LHCN-M2 (cell line): ENCODE measurements around the gene SRP9. TPM values are rescaled to one million over a fixed set of nuclear protein-coding genes. Genes with fewer than 3 reads are reported as not detected.
"Not testable (repeated sequence)": the region's sequence is repeated elsewhere in the genome, so short reads cannot be mapped to it uniquely, and the experiment has no call there.

Experiments used
- DNase-seq: peaks from one replicate; pipeline ENCODE4 v3.0.0-alpha.2; 2012; ENCODE audit warnings: low read depth
- total RNA-seq: library from RNA; depleted of rRNA; stranded (reverse); fragments of >200 nt; gene quantifications from 2 replicates; pipeline ENCODE4 v1.2.3, GENCODE V29; 2014

Gene SRP9
- total RNA-seq, 1 experiment from 2014 or later = 426 TPM

DNA sequence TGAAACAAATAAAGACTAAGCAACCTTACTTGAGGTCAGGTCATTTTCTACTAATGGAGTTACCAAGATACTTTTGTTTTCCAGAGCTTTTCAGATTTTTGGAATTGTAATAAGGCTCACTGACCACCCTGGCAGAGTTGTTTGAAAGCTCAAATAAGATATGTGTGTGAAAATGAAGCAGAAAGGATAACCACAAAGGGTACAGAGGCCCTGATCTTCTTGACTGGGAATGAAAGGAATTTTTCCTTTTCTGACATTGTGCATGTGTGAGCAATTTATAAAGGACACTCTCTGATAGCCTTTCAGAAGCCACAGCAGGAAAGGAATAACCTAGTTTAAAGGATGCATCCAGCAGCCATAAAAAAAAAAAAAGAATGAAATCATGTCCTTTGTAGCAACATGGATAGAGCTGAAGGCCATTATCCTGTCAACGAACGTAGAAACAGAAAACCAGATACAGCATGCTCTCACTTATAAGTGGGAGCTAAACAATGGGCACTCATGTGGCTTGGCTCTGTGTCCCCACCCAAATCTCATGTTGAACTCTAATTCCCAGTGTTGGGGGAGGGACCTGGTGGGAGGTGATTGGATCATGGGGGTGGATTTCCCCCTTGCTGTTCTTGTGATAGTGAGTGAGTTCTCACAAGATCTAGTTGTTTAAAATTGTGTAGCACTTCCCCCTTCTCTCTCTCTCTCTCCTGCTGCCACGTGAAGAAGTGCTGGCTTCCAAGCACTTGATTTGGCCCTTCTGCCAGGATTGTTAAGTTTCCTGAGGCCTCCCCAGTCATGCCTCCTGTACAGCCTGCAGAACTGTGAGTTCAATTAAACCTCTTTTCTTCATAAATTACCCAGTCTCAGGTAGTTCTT, 3.1 kb upstream of the SRP9 start:
- DNase-seq = peak; percentile 36

- no peak for DNase-seq
These were observed 1.3 kb upstream of the SRP9 start for GRCh38 chr1:225776294-225776693.

DNA sequence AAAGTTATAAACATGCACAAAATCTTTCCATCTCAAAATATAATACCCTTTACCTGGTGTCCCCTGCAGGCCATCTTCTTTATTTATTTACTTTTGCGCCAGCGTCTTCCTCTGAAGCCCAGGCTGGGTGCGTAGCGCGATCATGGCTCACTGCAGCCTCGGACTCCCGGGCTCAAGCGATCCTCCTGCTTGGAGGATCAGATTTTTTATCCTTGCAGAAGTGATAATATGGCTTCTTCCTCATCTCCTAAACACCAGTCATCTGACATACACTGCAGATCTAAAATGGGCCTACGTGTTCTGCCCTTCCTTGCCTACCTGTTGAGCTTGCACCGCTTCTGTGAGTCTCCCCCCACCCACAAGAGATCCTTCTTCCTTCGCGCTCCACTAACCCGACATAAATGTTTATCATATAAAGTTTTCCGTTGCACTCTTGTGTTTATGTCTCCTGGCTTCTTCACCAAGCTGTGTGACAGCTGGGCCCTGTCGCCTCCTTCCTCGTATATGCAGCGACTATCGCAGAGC, 506 bp upstream of the SRP9 start:
- DNase-seq = no peak

- DNase-seq = no peak
These were observed 677 bp downstream of the SRP9 start for GRCh38 chr1:225778337-225778669.

DNA sequence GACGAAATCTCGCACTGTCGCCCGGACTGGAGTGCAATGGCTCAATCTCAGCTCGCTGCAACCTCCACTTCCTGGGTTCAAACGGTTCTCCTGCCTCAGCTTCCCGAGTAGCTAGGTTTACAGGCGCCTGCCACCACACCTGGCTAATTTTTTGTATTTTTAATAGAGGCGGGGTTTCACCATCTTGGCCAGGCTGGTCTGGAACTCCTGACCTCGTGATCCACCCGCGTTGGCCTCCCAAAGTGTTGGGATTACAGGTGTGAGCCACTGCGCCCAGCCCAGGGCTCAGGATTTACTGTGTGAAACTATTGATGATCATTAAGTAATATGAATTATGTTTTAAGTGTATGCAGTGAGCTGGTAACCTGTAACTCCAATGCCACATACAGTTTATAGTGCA, 1.5 kb downstream of the SRP9 start:
- DNase-seq = not testable (repeated sequence)

DNA sequence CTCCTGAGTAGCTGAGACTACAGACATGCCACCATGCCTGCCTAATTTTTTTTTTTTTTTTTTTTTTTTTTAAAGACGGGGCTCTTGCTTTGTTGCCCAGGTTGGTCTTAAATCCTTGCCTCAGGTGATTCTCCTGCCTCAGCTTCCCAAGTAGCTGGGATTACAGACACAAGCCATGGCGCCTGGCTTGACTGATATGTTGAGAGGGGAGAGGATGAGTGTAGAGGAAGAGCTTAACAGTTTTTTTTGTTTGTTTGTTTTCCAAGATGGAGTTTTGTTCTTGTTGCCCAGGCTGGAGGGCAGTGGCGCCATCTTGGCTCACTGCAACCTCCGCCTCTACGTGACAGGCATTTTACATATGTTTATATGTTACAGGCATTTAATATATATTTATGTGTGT, 2.5 kb downstream of the SRP9 start:
- no peak for DNase-seq

DNA sequence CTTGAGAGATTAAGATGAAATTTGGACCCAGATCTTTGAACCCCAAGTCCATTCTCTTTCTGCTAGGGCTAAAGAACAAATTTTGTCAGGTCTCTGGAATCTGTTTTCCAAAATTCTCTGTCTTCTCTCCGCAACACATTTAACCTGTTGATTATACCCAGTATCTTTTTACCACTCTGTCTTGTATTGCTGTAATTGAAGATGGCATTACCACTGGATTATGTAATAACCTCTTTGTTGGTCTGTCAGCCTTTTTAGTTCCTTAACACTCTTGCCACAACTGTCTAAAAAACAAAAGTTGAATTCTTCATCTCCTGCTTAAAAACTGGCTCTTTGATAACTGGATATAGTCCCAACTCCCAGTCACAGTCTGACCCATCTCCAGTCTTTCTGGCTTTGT, 3.0 kb downstream of the SRP9 start:
- DNase-seq = no peak

DNA sequence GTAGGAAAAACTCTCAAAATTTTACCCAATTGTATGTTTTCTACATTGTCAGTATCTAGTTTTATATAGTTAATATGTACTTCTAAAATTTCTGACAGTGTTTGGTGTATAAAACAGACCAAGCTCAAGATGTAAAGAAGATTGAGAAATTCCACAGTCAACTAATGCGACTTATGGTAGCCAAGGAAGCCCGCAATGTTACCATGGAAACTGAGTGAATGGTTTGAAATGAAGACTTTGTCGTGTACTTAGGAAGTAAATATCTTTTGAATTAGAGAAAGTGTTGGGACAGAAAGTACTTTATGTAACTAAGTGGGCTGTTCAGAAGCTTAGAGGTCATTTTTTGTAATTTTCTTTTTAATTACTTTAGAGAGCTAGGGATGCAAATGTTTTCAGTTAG, 11.5 kb downstream of the SRP9 start:
- DNase-seq = not testable (repeated sequence)

DNA sequence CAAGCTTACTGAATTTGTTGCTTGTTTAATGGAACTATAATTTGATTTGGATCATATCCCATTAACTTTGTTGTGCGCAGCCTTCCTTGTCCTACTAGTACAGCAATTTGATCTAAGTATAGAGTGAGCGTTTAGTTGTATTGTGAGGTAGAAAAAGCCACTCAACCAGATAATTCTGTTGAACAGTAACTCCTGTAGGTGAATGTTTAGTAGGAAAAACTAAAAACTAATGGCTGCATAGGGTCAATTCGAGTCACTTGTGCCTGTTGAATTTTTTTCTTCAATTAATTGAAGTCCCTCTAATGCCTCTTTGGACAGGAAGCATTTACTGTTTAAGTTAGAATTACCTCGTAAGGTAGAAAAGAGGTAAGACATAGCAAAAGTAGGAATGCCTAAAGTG, 17.3 kb downstream of the SRP9 start:
- no peak for DNase-seq

DNA sequence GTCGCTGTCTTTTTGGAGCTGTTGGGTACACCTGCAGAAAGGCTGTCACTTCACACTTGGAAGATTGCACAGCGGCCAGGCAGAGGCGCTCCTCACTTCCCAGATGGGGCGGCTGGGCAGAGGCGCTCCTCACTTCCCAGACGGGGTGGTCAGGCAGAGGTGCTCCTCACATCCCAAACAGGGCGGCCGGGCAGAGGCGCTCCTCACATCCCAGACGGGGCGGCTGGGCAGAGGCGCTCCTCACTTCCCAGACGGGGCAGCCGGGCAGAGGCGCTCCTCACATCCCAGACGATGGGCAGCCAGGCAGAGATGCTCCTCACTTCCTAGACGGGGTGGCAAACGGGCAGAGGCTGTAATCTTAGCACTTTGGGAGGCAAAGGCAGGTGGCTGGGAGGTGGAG, 18.5 kb downstream of the SRP9 start:
- not testable (repeated sequence) for DNase-seq

DNA sequence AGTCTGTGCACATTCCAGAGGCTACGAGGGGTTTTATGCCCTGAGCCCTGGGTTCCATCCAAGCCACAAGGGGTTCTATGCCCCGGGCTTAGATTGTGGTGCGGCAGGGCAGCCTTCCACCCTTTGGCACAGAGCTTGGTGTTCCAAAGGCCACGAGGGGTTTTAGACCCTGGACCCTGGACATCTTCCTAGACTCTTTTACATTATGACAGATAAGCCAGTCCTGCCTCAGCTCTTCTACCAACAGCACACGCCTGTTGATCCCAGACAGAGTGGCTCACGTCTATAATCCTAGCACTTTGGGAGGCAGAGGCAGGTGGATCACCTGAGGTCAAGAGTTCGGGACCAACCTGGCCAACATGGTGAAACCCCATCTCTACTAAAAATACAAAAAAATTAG, 23.5 kb downstream of the SRP9 start:
- DNase-seq = not testable (repeated sequence)

- no peak for DNase-seq
These were observed 28.6 kb downstream of the SRP9 start for GRCh38 chr1:225806249-225806648.

DNA sequence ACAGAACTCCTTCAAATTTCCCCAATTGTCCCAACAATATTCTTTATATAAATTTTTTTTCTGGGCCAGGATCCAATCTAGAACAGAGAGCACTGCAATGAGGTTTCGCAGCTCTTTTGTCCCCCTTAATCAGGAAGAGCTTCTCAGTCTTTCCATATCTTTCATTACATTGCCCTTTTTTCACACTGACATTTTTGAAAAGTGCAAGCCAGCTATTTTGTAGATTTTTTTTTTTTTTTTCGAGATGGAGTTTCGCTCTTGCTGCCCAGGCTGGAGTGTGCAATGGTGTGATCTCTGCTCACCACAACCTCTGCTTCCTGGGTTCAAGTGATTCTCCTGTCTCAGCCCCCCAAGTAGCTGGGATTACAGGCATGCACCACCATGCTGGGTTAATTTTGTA, 29.1 kb downstream of the SRP9 start:
- not testable (repeated sequence) for DNase-seq

DNA sequence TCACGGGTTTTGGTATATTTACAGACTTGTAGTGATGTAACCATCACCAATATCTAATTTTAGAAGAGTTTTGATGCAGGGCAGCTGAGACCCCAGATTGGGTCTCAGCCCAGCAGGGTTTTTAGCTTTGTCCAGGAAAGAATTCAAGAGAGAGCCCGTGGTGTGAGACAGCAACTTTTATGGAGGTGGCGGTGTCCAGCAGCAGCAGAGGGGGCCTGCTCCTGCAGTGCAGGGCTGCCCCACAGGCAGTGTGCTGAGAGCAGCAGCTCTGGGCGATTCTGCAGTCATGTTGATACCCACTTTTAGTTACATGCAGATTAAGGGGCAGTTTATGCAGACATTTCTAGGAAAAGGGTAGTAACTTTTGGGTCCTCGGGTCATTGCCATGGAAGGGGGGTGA, 30.5 kb downstream of the SRP9 start:
- DNase-seq = no peak

DNA sequence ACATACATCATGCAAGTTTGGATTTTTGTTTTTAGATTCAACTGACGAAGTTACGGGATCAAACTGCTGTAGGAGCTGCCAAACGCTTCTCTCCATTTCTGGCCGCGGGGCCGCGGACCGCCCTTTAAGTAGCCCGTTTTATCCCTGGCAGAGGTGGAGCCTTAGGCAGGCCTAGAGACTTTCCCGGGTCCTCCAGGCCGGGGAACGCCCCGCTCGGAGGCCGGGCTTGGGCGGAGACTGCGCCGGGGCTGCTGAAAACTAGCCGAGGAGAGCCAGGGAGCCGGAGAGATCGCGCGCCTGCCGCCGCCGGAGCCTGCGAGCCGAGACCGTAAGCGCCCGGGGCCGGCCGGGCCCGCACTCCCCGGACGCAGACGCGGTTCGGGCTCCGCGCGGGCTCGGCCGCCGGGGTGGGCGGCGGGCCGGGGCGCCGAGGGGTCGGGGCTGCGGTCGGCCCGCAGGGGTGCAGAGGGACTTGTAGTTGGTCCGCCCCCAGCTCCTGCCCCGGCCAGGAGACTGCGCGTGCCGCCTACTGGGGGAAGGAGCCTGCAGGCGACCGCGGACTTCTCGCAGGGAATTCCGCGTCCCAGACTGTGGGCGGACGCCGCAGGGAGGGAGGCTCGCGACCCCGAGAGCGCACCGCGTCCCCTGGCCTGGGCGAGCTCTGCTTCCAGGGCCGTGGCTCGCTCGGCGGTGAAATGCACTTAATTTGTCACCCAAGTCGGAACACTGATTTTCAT, 32.4 kb downstream of the SRP9 start, which contains the start of gene EPHX1:
Gene EPHX1 (plus strand): TSS at position 283 of the 737 bp plus-strand sequence. CDS start 18,606 bp downstream, outside the sequence.
- peak; percentile 84 for DNase-seq

DNA sequence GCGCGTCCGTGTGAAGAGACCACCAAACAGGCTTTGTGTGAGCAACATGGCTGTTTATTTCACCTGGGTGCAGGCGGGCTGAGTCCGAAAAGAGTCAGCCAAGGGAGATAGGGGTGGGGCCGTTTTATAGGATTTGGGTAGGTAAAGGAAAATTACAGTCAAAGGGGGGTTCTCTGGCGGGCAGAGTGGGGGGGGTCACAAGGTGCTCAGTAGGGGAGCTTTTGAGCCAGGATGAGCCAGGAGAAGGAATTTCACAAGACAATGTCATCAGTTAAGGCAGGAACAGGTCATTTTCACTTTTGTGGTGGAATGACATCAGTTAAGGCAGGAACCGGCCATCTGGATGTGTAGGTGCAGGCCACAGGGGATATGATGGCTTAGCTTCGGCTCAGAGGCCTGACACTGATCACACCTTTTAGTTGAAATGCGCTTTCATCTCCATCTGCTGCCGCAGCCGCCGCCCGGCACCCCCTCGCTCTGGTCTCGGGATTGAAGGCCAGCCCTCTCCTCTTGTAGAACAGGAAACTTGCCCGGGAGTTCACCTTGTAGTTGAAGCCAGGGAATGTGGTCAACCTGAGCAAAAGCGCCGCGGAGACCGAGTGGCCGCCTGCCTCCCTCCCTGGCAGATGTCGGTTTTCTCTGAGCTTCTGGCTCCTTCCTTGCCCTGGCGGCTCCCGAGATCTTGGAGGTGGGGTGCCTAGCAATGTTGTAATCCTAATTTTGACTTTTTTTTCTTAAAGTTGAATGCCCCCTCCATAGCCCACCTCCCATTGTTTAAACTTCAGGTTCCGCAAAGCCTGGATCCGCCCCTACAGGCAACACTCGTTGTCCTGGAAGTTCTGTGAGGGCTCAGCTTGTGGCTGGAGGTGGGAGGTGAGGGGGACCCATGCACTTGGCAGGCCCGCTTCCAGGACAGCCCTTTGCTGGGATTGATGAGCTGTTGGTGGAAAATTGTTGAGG, 33.2 kb downstream of the SRP9 start:
- DNase-seq = not testable (repeated sequence)

DNA sequence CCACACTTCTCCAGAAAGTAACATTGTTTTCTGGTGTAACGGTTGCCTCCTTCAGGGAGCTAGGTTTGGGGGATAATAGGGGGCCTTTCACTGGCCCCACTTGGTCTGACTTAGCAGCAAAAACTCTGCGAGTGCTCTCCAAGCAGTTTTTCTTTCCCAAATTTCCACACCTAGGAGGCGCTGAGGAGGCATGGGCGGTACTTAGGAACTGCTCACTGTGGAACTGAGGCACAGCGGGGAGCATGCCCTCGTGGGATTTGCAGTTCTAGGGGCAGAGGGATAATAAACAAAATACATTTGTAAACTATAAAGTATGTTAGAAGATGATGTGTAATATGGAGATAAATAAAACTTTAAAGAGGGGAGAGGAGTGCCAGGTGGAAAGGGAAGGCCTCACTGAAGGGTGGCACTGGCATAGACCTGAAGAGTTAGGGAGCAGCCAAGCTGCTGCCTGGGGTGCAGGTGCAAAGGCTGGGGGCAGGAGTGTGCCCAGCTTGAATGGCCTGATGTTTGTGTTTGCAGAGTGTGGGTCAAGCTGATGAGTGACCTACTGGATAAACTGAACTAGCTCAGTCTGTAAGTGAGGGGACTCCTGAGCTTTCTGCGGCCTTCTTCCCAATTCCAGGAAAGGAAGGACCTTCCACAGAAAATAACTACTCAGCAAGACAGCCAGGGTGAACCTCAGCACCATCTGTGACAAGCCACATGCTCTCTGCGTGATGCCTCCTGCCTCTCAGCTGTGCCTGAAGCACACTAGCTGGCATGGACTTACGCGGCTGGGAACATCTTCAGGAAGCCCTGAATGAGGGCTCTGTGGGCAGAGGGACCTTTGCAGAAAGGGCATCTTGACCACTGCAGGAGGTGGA, 34.2 kb downstream of the SRP9 start:
- no peak for DNase-seq

GRCh38 chr1:225812488-225813213, 35.0 kb downstream of the SRP9 start:
- DNase-seq = no peak

GRCh38 chr1:225813214-225813964, 35.8 kb downstream of the SRP9 start:
- no peak for DNase-seq
